ENCODE data around the gene ALOX5AP. TPM values are rescaled to one million over a fixed set of nuclear protein-coding genes. Genes with fewer than 3 reads are reported as not detected.

The ALOX5AP gene
- total RNA-seq, 6 experiments from 2014 or later, result not detected

- no peak for TF ChIP-seq CTCF (IDR thresholded peaks at IDR 0.05)
- no peaks in the 10 kb centered on the region for H3K9me3 Mint-ChIP-seq
- peaks cover 5% of the 10 kb centered on the region; the same call in 1 of the 2 replicates for H3K27me3 Mint-ChIP-seq (ENCODE audit: insufficient read depth)
- H3K27ac Mint-ChIP-seq, result no peak overlapping the region
- peaks cover 63% of the 10 kb centered on the region for H3K4me1 Mint-ChIP-seq (ENCODE audit: low read depth)
- no peak for DNase-seq
- H3K4me3 Mint-ChIP-seq, result no peak overlapping the region
- H3K36me3 Mint-ChIP-seq (ENCODE audit: low read depth), result peaks cover 6% of the 10 kb centered on the region
Measured at GRCh38 chr13:30722361-30722760, 13.0 kb upstream of the ALOX5AP start.

GRCh38 chr13:30724778-30725177 lies 10.6 kb upstream of the ALOX5AP start:
- TF ChIP-seq CTCF (IDR thresholded peaks at IDR 0.05), result no peak
- peaks cover 6% of the 10 kb centered on the region for H3K36me3 Mint-ChIP-seq (ENCODE audit: low read depth)
- H3K4me1 Mint-ChIP-seq (ENCODE audit: low read depth), result peaks cover 46% of the 10 kb centered on the region
- DNase-seq, result no peak
- no peak overlapping the region for H3K4me3 Mint-ChIP-seq
- H3K27ac Mint-ChIP-seq, result no peak overlapping the region
- peaks cover 5% of the 10 kb centered on the region; the same call in 1 of the 2 replicates for H3K27me3 Mint-ChIP-seq (ENCODE audit: insufficient read depth)
- no peaks in the 10 kb centered on the region for H3K9me3 Mint-ChIP-seq

GRCh38 chr13:30725326-30726085 lies 9.8 kb upstream of the ALOX5AP start:
- DNase-seq, result no peak
- Mint-ChIP-seq H3K36me3 (ENCODE audit: low read depth) (peaks cover 6% of the 10 kb centered on the region), H3K4me1 (ENCODE audit: low read depth) (peaks cover 39% of the 10 kb centered on the region), H3K27ac (no peak overlapping the region), H3K27me3 (ENCODE audit: insufficient read depth) (peaks cover 5% of the 10 kb centered on the region; the same call in 1 of the 2 replicates), H3K4me3 (no peak overlapping the region), H3K9me3 (no peaks in the 10 kb centered on the region)
- TF ChIP-seq CTCF (IDR thresholded peaks at IDR 0.05), result no peak

GRCh38 chr13:30726192-30726591 lies 9.2 kb upstream of the ALOX5AP start:
- Mint-ChIP-seq H3K27me3 (ENCODE audit: insufficient read depth) (peaks cover 7% of the 10 kb centered on the region; the same call in 1 of the 2 replicates), H3K27ac (no peak overlapping the region), H3K36me3 (ENCODE audit: low read depth) (peaks cover 6% of the 10 kb centered on the region), H3K4me3 (no peak overlapping the region), H3K4me1 (ENCODE audit: low read depth) (peaks cover 32% of the 10 kb centered on the region), H3K9me3 (no peaks in the 10 kb centered on the region)
- TF ChIP-seq CTCF (IDR thresholded peaks at IDR 0.05), result no peak
- peak; percentile 27 for DNase-seq

- no peaks in the 10 kb centered on the region for H3K36me3 Mint-ChIP-seq (ENCODE audit: low read depth)
- no peak overlapping the region for H3K27ac Mint-ChIP-seq
- peaks cover 19% of the 10 kb centered on the region for H3K4me1 Mint-ChIP-seq (ENCODE audit: low read depth)
- H3K4me3 Mint-ChIP-seq, result no peak overlapping the region
- TF ChIP-seq CTCF (IDR thresholded peaks at IDR 0.05), result no peak
- H3K27me3 Mint-ChIP-seq (ENCODE audit: insufficient read depth), result peaks cover 3% of the 10 kb centered on the region
- no peak for DNase-seq
- no peaks in the 10 kb centered on the region for H3K9me3 Mint-ChIP-seq
Measured at GRCh38 chr13:30727491-30728355, 7.6 kb upstream of the ALOX5AP start.
